ENCODE results near the gene CPED1.

DNA sequence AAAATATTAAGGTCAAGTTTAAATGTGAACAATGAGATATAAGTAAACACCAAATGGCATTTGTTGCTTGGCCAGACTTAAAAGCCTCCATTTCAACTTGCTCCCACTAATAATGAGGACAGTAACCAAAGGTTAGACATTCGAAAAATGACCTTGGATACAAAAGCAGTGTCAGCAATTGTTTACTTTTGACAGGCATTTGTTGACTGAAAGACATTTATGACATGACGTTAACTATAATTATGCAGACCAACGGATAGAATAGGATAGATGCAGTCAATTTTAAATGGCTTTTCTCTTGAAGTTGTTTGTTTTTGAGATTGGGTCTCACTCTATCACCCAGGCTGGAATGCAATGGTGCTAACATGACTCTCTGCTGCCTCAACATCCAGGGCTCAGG is 333.9 kb downstream of the CPED1 start:
- TF ChIP-seq, protein P1, sequence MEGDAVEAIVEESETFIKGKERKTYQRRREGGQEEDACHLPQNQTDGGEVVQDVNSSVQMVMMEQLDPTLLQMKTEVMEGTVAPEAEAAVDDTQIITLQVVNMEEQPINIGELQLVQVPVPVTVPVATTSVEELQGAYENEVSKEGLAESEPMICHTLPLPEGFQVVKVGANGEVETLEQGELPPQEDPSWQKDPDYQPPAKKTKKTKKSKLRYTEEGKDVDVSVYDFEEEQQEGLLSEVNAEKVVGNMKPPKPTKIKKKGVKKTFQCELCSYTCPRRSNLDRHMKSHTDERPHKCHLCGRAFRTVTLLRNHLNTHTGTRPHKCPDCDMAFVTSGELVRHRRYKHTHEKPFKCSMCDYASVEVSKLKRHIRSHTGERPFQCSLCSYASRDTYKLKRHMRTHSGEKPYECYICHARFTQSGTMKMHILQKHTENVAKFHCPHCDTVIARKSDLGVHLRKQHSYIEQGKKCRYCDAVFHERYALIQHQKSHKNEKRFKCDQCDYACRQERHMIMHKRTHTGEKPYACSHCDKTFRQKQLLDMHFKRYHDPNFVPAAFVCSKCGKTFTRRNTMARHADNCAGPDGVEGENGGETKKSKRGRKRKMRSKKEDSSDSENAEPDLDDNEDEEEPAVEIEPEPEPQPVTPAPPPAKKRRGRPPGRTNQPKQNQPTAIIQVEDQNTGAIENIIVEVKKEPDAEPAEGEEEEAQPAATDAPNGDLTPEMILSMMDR (IDR thresholded peaks at IDR 0.05), result no peak
- TF ChIP-seq POLR2A (IDR thresholded peaks at IDR 0.05), result no peak
